ENCODE data around the gene RNF8.

DNA sequence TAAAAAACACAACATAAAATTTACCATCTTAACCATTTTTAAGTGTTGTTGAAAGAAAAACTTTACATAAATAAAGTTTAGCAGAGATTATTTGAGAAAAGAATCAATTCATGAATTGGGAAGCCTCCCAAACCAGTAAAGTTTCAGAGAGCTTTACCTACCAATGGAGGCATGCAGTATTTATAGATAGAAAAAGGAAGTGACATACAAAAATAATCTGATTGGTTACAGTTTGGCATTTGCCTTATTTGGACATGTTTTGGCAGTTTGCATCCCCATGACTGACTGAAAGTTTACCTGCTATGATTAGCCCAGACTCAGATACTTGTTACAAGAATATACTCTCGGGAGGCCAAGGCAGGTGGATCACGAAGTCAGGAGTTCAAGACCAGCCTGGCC lies 75.6 kb downstream of the RNF8 start:
- TF ChIP-seq, protein P1, sequence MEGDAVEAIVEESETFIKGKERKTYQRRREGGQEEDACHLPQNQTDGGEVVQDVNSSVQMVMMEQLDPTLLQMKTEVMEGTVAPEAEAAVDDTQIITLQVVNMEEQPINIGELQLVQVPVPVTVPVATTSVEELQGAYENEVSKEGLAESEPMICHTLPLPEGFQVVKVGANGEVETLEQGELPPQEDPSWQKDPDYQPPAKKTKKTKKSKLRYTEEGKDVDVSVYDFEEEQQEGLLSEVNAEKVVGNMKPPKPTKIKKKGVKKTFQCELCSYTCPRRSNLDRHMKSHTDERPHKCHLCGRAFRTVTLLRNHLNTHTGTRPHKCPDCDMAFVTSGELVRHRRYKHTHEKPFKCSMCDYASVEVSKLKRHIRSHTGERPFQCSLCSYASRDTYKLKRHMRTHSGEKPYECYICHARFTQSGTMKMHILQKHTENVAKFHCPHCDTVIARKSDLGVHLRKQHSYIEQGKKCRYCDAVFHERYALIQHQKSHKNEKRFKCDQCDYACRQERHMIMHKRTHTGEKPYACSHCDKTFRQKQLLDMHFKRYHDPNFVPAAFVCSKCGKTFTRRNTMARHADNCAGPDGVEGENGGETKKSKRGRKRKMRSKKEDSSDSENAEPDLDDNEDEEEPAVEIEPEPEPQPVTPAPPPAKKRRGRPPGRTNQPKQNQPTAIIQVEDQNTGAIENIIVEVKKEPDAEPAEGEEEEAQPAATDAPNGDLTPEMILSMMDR (IDR thresholded peaks at IDR 0.05) = no peak
- TF ChIP-seq POLR2AphosphoS5 (IDR thresholded peaks at IDR 0.05) (no peak), EP300 (IDR thresholded peaks at IDR 0.05; ENCODE audit: low read depth) (no peak), POLR2A (IDR thresholded peaks at IDR 0.05) (no peak)

All from transverse colon (tissue), 4 donors.